NCI-H748 (cell line): Measurements from ENCODE around the gene COG2.
"Not testable (repeated sequence)": the region's sequence is repeated elsewhere in the genome, so short reads cannot be mapped to it uniquely, and the experiment has no call there.

ENCODE experiments used
- DNase-seq: peaks from one replicate; lab custom pipeline; 2025; ENCODE audit not compliant: unreplicated experiment; lab: John Stamatoyannopoulos, UW

Gene COG2

DNA sequence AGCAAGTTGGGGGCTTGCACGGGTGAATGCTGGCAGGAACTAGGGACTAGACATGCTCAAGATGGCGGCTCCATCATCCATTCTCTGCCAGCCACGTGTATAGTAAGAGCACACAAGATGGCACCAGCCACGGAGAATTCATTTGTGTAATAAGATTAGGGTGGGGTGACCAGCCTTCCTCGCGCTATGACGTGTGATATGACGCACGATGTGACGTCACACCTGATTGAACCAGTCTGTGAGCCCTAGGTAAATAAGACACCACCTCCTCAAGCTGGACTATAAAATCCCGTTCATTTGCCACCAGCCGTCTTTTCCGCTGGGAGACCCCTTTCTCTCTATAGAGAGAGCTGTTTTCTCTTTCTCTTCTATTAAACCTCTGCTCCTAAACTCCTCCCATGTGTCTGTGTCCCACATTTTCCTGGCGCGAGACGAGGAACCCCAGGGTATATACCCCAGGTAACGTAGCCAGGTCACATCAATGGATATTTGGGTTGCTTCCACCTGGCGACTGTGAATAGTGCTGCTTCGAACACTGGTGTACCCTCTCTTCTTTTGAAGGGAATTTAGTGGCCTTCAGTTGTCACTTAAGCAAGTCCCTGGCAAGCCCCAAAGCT is 18.1 kb upstream of the COG2 start:
- DNase-seq: no peak

DNA sequence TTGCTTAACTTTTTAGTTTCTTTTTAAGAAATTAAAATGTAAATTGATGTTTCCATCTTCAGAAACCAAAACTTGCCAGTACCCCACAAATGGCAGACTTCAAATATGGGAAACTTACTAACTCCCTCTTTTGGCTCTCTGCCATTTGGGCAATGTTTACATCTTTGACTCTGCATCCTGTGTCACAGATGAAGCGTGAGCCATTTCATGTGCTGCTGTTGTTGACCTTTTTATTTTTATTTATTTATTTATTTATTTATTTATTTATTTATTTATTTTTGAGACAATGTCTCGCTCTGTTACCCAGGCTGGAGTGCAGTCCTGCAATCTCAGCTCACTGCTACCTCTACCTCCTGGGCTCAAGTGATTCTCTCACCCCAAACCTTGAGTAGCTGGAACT is 16.0 kb upstream of the COG2 start:
- DNase-seq: no peak

DNA sequence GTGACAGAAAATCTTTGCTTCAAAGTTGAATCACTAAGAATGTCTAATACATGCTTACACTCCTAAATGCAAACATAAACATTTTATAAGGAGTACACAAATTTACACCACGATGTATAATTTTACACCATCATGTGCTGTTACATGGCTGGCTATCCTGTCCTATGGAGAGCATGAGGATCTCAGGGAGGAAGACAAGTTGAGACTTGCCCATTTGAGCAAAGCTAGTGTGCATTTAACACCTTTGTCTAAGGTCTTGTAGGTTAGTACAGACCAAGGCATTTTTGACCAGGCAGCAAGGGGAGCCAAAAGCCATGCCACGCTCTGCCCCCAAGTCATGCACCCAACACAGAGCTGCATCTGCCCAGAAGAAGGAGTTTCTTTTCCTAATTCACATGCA is 14.5 kb upstream of the COG2 start:
- peak; percentile 67 for DNase-seq

DNA sequence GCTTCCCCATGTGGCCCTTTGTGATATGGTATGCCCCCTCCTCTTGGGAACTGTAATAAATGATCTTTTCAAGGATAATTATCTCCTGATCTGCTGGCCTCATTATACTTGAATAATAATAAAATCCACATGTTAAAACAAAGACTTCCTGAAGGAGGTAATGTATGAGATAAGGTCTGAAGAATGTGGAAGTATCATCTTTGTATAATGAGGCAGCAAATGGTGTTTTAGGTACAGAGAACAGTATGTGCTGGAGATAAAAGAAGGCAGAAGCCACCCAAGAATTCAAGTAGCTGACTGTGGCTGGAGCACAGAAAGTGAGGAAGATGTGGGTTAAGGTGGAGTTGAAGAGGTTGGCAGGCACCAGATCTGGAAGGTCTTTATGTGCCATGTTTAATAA is 12.8 kb upstream of the COG2 start:
- DNase-seq: no peak

GRCh38 chr1:230631477-230631876 is 10.8 kb upstream of the COG2 start:
- no peak for DNase-seq

GRCh38 chr1:230632273-230632873 is 9.9 kb upstream of the COG2 start:
- DNase-seq: peak; percentile 74

DNA sequence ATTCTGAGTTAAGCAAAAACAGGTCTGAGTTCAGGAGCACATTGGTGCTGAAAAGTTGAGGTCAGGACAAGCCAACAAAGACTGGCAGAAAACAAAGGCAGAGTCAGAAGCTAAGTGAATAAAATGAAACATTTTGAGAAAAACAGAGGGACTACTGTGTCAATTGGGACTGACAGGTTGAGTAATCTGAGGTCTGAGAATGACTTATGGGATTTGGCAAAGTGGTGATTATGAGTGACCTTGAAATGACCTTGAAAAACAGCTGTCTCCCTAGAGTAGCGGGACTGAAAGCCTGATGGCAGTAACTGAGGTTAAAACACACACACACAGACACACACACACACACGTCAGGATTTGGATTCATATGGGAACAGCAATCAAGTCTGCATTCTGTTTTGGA is 8.8 kb upstream of the COG2 start:
- DNase-seq: no peak

DNA sequence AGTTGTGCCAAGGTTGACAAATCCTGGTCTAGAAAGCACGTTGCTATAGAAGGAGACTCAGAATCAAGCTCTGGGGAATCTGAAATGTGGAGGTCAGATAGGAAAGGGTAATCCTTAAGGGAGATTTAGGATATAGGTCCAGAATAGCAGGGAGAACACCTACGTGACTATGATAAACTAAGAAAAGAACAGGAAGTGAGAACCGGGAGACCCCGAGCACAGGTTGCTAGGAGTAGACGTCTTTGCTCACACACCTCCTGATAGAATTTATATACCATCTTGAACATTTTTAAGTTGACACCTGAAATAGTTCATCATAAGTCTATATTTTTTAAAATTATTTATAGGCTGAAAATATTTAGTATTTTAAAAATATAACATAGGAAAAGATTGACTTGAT is 7.9 kb upstream of the COG2 start:
- DNase-seq: no peak

GRCh38 chr1:230636575-230637148 is 5.6 kb upstream of the COG2 start:
- no peak for DNase-seq

GRCh38 chr1:230639714-230640209 is 2.5 kb upstream of the COG2 start:
- DNase-seq: no peak

DNA sequence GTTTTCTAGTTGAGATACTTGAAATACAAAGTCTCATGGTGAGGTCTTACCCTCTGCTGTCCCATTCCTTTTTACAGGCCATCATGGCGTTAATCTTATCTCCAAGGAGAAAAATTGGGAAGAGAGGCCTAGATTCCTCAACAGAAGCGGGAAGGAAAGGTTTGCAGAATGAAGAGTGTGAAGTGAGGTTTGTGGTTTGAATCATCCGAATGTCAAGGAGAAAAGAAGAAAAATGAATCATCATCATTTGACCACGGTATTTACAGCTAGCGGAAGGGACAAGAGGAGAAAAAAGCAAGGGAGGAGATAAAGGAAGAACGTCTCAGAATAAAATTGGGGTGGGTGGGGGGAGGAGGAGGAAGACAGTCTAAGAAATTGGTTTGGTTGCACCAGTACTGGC is 935 bp upstream of the COG2 start:
- no peak for DNase-seq

GRCh38 chr1:230641900-230642262 is 400 bp upstream of the COG2 start:
- DNase-seq: no peak

- DNase-seq: no peak
Measured at GRCh38 chr1:230643908-230644307, 1.6 kb downstream of the COG2 start.

DNA sequence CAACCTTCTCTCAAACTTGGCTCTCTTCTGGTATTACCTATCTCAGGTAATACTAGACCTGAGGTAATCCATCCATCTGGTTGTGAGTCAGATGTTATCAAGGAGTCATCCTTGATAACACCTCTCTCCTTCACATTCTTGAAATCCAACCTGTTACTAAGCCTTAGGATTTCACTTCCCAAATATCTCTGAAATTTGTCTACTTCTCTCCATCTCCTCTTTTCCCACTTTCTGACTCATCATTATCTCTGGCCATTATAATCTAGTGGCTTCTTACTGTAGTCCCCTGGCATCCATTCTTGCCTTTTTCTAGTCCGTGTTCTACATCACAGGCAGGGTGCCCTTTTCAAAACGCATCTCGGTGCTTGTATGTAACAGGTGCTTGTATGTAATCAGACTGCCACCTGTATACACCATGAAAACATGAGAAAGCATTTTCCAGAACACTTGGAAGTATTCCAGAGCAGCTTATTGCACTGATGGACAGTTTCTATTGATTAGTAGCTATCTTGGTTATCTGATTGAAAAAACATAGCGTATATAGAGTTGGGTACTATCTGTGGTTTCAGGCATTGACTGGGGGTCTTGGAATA is 4.5 kb downstream of the COG2 start:
- DNase-seq: no peak

DNA sequence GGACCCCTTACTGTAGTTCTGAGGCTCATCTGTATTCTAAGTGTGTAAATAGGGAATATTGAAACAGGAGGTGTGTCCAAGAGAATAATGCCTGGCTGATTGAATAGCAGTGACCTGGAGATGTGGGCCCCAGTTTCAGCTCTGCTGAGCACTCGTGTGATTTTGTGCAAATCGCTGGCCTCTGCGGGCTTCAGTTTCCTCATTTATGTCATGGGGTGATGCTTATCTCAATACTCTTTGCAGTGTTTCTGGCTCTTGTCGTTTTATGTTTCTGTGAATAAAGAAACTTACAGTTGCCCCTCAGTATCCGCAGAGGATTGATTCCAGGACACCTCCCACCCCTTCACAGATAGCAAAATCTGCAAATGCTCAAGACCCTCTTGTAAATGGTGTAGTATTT is 5.0 kb downstream of the COG2 start:
- DNase-seq: no peak

DNA sequence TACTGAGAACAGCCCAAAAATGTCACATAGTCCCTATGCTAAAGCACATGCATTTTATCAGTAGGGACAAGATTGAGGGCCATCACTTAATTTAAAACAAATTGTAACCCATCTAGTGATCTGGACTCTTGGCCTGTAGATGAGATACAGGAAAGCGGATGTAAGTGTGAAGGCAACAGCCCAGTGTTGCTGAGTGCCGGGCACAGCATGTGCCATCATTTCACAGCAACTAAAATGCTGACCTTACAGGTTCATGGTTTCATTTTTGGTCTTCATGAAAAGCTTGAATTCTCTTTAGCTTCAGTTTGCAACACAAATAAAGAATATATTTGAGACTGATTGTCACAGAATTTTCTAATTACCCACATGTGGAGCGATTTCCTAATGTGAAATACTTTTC is 5.8 kb downstream of the COG2 start:
- DNase-seq: no peak

DNA sequence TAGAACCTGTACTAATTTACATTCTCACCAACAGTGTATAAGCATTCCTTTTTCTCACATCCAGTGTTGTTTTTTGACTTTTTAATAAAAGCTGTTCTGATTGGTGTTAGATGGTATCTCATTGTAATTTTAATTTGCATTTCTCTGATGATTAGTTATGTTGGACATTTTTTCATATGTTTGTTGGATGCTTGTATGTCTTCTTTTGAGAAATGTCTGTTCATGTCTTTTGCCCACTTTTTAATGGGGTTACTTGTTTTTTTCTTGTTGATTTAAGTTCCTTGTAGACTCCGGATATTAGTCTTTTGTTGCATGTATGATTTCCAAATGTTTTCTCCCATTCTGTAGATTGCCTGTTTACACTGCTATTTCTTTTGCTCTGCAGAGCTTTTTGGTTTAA is 8.0 kb downstream of the COG2 start:
- DNase-seq: no peak

- no peak for DNase-seq
Measured at GRCh38 chr1:230651235-230651634, 9.0 kb downstream of the COG2 start.

GRCh38 chr1:230656719-230657118 is 14.4 kb downstream of the COG2 start:
- DNase-seq: not testable (repeated sequence)

DNA sequence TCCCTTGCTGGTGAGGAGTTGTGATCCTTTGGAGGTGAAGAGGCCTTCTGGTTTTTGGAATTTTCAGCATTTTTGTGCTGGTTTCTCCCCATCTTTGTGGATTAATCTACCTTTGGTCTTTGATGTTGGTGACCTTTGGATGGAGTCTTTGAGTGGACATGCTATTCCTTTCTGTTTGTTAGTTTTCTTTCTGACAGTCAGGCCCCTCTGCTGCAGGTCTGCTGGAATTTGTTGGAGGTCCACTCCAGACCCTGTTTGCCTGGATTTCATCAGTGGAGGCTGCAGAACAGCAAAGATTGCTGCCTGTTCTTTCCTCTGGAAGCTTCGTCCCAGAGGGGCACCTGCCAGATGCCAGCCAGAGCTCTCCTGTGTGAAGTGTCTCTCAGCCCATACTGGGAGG is 15.8 kb downstream of the COG2 start:
- not testable (repeated sequence) for DNase-seq

DNA sequence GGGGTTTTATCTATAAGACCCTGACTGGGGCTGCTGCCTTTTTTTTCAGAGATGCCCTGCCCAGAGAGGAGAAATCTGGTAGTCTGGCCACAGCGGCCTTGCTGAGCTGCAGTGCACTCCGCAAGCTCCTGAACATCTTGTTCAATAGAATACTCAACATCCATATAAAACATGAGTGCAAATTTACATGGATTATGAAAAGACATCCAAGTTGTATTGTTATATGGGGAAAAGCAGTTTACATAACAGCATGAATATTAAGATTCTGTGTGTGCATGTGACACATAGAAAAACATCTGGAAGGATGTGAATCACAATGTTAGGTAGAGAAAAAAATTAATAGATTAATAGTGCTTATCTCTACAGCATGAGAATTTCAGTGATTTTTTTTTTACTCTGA is 16.4 kb downstream of the COG2 start:
- DNase-seq: no peak

- DNase-seq: no peak
Measured at GRCh38 chr1:230661976-230662375, 19.7 kb downstream of the COG2 start.
